GM12892 (cell line): Measurements from ENCODE around the gene MINDY4.

Source experiments
- POLR2A ChIP-seq: IDR thresholded peaks from 2 replicates; pipeline ENCODE4 v1.6.1; 2011; ENCODE audit warnings: low read depth, low read length, control low read depth
- POLR2AphosphoS5 ChIP-seq: IDR thresholded peaks from 2 replicates; pipeline ENCODE4 v1.6.1; 2011; ENCODE audit warnings: low read depth, low read length, control low read depth
- TAF1 ChIP-seq: IDR thresholded peaks from 2 replicates; pipeline ENCODE4 v1.6.1; 2011; ENCODE audit warnings: low read depth, mild to moderate bottlenecking, control low read depth, low read length, borderline replicate concordance

- TF ChIP-seq POLR2A (no peak), POLR2AphosphoS5 (no peak), TAF1 (no peak)
Observed at GRCh38 chr7:30922596-30922995, 151.4 kb downstream of the MINDY4 start.
